COLO668 (cell line): ENCODE results near the gene PFDN1.

Experiments used
- DNase-seq: peaks from one replicate; lab custom pipeline; 2025; ENCODE audit not compliant: unreplicated experiment; lab: John Stamatoyannopoulos, UW

PFDN1 gene

DNA sequence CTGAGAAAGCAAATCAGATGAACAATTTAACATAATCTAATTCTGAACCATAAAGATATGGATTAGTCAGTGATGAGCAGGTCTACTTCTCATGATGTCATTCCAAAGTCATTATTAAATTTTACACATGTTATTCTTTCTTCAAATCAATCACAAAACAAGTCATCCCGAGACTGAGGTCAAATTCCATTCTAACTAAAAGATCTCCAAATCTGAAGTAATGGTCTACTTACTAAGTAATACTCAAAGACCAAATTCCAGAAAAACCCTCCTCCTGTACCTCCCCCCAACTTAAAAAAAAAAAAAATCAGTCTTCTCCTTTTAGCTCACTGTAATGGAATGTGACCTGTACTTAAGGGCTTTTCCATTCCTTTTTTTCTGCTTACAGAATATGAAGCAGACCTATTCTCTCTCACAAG lies 4.7 kb downstream of the PFDN1 start:
- no peak for DNase-seq

DNA sequence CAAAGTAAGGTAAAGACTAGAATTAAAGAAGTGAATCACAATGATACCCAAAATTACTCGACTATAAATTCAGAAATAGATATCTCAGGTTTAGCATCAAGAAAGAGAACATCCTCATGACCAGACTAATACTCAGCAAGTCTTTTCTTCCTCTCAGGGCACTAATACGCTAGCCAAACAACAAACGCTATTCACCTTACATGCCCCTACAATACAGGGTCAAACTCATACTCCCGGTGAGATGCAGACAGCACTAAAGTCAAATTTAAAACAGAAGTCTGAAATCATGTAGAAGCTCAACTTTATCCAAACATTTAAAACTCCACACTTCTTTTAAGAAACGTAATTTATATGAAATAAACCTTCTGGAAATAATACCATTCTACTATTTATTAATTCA lies 5.6 kb downstream of the PFDN1 start:
- no peak for DNase-seq

DNA sequence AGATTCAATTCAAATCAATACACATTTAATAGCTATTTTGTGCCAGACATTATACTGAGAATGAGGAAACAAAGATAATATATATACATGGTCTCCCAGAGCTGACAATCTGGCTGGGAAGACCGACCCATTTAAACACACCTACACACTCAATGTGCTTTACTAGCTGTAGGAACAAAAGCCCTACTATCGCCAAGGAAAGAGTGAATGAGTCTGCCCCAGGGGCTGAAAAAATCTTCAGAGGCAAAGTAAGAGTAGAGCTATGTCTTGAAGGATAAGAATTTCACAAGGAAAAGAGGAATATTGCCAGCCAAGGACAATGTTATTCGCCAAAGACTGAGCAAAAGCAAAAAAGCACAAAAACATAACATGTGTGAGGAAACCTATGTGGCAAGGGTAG lies 6.6 kb downstream of the PFDN1 start:
- DNase-seq = no peak

DNA sequence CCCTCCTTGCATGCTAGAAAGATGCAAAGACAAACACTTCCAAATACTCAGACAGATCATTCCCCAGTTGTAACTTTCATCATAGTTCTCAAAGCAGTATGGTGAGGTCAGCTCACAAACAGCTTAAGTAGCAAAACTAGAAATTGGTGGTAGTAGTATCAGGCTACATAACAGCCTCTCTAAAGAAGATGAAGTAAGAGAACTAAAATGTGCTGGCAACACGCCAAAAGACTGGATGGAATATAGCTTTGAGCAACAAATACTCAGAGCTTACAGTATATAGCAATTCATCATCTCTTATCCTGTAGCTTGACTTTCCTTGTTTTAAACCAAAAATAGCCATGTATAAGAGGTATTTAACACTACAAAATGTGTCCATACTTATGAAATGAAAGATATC lies 7.5 kb downstream of the PFDN1 start:
- DNase-seq = peak; percentile 6

DNA sequence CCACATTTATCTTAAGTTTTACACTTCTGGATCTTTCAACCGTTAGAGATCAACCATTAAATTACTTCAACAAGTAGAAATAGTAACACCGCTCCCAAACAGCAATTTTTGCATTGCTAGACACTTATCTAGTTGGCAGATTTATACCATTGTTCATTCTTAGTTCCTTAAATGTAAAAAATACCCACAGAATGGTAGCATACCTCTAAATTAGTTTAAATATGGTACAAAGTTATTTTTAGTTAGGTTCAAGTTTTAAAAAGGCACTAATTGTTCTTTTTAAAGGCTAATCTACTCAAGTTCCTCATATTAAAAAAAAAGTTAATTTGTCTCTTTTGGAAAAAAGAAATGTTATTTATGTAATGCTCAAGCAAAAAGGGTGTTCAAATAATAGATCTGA lies 8.1 kb downstream of the PFDN1 start:
- no peak for DNase-seq

DNA sequence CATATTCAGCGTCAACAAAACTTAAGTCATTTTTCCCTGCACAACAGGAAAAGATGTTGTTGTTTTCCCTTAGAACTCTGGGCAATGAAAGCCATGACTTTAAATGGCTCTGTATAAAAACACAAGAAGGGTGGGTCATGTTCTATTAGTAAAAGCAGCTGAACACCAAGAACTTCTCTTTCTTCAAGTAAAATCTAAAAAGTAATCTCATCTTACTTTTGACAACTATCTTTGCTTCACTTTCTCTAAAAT lies 9.1 kb downstream of the PFDN1 start:
- no peak for DNase-seq

DNA sequence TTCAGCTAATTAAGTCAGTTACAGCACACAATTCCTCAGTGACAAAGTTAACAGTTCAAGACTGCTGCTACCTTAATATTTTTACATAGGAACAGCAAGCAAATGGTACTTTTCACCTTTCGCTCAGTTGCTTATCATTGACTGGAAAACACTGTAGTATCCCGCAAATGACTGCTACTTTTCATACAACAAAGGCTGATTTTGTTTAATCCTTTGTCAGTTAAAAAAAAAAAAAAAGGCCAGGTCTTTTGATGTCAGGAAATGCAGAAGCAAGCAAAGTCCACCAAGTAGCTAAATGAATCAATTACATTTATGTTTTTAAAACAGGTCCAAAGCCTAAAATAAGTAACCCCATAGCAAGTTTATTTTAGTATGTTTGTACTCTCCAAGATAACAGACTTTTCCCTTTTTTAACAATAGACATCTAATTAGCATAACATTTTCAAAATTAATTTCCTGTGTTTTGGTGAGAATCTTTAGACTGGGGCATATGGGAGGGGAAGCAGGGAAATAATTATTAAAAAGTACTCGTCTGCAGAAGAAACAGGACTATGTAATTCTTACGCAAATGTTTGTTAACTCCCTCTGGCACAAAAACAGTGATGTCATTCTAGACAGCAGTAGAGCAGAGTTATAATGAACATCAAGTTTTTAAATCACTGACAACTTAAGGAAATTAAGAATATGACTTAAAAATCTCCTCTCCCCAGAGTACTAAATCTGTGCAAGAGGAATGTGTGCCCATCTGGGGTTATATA lies 9.6 kb downstream of the PFDN1 start:
- no peak for DNase-seq

DNA sequence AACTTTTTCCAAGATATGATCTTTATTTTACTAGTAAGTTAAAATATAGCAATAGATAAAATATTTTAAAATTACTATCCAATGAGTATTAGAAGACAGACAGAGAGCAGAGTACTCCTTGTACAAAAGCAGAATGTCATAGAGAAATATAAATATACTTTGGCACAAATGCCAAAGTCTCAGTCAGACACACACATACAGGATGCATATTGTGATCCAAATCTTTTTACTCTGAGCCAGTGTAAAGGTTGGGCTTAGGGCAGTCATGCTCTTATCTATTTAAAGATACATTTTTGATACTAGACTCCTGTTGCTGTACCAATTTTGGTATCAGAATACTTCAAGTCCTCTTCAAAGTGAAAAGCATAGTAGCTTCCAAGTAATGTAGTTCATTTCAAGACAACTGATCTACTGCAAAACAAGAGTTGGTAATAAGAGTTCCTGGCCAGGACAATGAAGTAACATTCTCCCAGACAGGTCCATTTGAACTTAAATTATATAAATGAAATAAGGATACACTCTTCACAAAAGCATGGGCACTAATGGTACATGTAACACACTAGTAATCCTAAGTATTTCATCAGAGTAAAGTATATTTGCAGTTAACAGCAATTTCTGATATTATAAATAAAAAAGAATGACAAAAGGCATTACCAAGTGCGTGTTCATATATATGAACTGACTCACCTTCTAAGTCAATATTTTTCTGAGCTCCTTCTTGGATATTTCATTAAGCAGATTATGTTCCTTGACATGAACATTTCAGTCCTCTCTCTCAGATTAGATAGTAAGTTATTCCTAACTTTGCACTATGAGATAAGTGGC lies 10.5 kb downstream of the PFDN1 start:
- DNase-seq = no peak

DNA sequence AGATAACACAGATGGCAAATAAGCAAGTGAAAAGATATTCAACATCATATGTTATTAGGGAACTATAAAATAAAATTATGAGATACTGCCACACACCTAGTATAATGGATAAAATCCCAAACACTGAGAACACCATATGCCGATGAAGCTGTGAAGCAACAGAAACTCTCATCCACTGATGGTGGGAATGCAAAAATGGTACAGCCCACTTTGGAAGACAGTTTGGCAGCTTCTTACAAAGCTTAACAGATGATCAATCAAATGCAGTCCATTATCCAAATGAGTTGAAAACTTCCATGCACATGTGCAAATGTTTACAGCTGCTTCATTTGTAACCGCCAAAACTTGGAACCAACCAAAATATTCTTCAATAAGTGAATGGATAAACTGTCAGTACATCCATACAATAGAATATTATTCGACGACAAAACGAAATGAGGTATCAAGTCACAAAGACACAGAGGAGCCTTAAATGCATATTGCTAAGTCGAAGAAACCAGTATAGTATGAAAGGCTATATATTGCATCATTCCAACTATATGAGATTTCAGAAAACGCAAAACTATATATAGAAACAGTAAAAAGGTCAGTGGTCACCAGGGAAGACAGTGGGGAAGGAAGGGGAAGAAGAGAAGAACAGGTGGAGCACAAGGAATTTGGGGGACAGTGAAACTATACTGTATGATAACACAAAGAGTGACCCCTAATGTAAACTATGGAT lies 14.9 kb downstream of the PFDN1 start:
- no peak for DNase-seq

DNA sequence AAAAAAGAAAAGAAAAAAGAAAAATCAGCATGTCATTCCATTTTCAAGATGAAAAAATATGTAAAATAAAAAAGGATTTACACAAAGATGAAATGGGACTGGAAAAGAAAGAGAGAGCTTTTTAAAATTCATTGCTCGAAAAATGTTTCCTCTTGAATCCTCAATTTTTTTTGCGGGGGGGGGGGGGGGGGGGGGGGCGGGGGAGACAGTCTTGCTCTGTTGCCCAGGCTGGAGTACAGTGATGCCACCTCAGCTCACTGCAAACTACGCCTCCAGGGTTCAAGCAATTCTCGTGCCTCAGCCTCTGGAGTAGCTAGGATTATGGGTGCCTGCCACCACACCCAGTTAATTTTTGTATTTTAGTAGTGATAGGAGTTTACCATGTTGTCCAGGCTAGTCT lies 16.5 kb downstream of the PFDN1 start:
- no peak for DNase-seq

DNA sequence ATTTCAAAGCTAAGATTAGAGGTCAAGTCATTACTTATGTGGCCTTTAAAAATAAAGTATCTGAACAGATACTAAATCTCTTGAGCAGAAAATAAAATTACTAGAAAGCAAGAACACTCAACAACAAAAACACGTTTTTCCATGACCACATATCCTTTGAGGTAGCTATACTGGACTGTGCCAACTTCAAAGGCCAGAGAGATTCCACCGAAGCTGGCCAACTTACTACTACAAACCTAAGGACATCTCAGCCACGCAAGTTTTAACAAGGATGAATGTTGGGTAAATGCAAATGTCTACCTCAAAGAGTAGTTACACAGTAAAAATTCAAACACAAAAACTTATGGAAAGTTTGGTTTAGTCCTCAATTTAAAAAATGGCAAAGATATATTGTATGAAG lies 18.9 kb downstream of the PFDN1 start:
- DNase-seq = no peak

DNA sequence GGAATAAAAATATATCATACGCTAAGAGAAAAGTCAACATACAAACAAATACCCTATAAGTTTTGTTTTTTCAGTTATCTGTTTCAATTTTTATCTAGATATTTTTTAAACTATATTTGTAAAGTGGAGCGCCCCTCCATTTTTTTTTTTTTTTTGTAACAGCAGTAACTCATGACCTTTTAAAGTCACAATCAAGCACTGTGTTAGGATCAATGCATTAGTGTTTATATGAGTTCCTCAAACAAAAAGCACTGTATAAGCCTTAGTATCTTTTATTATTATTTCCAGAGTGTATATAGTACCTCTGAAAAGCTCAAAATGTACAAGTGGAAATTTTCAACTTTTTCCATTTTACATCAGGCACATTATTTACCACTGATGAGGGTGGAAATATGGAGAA lies 20.6 kb downstream of the PFDN1 start:
- no peak for DNase-seq

DNA sequence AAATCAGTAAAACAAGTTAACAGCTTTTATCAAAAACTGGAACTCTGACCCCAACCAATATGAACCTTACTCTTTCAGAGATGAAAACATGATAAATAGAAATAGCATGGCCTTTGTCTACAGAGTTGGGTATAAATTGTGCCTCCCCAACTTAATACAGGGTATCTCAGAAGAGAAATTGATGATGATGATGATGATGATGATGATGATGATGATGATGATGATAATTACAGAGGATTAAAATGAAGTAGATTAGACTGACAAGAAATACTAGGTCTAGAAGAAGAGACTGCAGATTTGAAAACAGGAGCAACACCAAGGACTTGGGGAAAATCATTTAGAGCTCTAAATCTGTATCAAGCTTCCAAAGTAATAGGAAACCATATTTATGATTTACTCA lies 27.1 kb downstream of the PFDN1 start:
- DNase-seq = no peak

DNA sequence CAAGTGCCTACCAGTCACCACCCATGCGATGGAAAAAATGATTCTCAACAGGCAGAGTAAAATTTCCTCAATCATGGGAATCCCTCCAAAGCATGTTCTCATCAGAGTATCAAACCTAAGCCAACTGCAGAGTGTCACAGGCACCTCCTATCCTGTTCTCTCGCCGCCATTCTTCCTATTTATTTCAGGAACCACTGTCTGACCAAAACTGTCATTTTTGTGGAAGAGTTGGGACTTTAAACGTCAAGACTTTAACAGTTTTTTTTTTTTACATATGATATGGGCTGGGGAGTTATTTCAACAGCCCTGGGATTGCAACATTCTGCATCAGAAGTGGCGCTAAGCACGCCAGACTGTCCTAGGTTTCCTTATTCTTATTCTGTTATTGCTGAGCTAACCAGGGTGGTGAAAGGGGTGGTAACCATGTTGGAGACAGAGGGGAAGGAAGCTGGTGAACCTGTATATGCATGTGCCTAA lies 29.5 kb downstream of the PFDN1 start:
- DNase-seq = no peak

DNA sequence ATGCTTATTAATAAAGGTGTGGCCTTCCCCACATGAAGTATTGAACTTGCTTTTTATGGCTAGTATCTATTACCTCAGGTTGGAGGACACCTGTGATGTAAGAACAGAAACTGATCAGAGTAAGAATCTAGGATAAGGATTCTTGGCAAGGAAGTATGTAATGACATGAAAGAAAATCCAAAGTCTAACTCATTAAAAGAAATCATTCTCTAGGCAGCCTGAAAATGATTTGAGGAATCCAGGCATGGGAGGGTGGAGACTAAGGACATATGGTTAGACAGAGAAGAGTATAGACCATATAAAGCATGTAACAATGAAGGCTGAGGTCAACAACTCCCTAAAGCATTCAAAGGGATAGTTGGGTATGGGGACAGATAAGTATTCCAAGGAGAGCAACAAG lies 32.9 kb downstream of the PFDN1 start:
- DNase-seq = no peak

DNA sequence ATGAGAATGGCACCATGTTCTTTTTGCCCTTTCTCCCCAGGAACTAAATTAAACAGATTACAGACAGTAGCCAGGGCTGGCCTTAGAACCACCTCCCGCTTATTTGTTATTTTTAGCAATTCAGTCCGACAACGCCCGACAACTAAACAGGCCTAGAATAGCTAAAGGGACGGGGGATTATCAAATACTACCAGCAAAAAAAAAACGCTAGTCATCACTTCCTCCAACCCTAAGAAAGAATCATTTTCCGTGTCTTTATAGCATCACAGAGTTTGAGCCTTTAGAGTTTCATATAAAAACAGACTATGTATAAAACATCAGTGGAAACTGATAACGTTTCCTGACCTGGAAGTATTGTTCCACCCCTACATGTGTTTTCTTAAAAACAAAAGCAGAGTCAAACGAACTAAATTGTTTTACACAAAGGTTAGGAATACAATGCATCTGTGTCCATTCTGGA lies 35.3 kb downstream of the PFDN1 start:
- DNase-seq = no peak

DNA sequence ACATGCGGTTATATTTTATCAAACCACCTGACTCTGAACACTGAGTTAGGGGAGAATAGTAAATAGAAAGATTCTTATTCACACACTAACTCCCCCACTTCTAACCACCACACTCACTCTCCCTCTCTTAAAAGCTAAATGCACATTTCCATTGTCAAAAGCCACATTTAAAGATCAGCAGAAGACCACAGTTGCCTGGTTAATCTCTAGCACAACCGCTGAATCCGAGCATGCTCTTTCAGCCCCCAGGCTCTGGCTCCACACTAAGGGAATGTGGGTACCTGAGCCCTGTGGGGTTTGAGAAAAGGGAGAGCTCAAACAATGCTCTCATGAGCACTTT lies 35.7 kb downstream of the PFDN1 start:
- DNase-seq = no peak

DNA sequence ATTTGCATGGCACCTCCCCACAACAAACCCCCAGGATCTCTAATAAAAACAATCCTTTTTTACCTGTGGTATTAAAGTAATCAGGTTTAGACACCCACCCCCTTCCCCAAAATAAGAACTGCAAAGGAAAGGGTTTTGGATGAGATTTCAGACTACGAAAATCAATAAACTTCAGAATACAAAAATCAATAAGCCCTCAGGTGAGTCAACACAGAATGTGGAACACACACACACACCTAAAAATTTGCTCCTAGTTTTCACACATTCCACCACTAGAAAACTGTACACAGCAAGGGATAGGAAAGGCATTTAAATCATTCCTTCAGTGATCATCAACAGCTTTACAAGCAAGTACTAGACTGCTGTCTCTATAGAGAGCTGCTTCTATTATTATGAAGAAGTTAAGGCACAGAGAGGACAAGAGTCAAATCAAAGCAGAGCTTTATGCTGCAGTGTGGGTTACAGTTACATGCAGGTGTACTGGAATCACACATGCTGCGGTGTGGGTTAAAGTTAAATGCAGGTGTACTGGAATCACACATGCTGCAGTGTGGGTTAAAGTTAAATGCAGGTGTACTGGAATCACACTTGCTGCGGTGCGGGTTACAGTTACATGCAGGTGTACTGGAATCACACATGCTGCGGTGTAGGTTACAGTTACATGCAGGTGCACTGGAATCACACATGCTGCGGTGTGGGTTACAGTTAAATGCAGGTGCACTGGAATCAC lies 36.3 kb downstream of the PFDN1 start:
- DNase-seq = peak; percentile 8

DNA sequence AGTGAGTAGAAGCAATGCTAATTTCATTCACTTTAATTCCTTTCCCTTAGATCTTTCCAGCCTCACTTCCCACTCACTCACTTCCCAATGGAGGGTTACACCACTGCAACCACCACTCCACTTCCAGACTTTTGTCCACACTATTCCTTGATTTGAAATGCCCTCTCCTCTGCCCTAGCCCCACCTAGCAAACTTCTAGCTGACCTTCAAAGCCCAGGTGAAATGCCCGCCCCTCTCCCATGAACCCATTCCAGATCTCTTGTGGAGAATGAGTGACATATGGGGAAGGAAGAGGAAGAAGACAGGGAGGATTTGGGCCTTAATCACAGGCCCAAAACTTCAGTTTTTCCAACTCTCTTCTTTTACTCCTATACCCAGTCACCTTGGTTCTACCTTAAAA lies 37.1 kb downstream of the PFDN1 start:
- DNase-seq = no peak

DNA sequence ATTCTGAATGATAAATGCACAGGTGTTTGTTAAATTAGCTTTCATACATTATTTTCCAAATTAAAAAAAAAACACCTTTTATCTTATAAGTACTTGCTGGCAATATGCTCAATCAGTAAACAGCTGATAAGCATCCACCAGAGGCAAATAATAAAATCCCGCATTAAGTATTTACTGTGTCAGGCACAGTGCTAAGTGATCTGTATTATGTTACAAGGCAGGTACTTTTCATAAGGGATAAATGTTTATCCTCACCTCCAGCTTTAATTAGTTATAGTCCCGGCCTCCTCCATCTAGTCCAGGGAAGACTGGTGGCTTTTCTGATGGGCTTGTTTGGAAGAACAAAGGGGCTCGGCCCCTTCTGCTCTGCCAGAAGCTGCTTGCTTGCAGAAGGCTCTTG lies 40.1 kb downstream of the PFDN1 start:
- no peak for DNase-seq

DNA sequence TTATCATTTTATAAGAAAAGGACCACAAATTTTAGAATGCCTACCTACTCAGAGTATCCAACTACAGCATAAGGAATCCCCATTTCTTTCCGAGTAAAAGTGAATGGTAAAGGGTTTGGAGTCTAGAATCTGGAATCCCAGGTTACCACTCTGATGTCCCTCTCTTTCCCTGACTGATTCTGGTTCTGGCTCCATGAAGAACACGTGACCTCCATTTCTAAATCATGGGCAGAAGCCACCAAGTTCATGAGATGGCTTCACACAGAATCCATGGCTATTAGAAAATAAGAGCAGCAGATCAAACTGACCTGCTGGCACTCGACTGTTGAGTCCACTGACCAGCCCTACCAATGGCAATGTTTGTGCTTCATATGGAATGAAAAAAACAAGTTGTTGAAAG lies 40.7 kb downstream of the PFDN1 start:
- no peak for DNase-seq
